Neural progenitor cell (in vitro differentiated cells): ENCODE measurements around the gene PRDM16. TPM values are rescaled to one million over a fixed set of nuclear protein-coding genes. Genes with fewer than 3 reads are reported as not detected.

Experiments
- DNase-seq: peaks from one replicate; pipeline ENCODE4 v3.0.0-alpha.2; 2016; ENCODE audit warnings: low spot score
- H2AFZ ChIP-seq: fragments of 200-600 bp; sonication (generic); replicated peaks from 2 replicates; pipeline ENCODE4 v1.6.1; 2016; ENCODE audit warnings: antibody characterized with exemption
- H3F3A ChIP-seq: fragments of 200-600 bp; sonication (generic); 2 replicates; pipeline ENCODE4 v1.6.1; 2016; ENCODE audit warnings: antibody characterized with exemption, low read depth
- H3K27ac ChIP-seq: fragments of 200-600 bp; sonication (generic); 2 replicates; pipeline ENCODE4 v1.5.1; 2016; ENCODE audit warnings: mild to moderate bottlenecking
- H3K27me3 ChIP-seq: fragments of 200-600 bp; sonication (generic); 2 replicates; pipeline ENCODE4 v1.6.1; 2016; ENCODE audit warnings: mild to moderate bottlenecking, moderate library complexity
- H3K36me3 ChIP-seq: fragments of 200-600 bp; sonication (generic); 2 replicates; pipeline ENCODE4 v1.5.1; 2016
- H3K4me1 ChIP-seq: fragments of 200-600 bp; sonication (generic); 2 replicates; pipeline ENCODE4 v1.6.1; 2016; ENCODE audit warnings: mixed run types
- H3K4me2 ChIP-seq: fragments of 200-600 bp; sonication (generic); 2 replicates; pipeline ENCODE4 v1.6.1; 2016
- H3K4me3 ChIP-seq: fragments of 200-600 bp; sonication (generic); 2 replicates; pipeline ENCODE4 v1.5.1; 2016
- H3K79me2 ChIP-seq: fragments of 200-600 bp; sonication (generic); 2 replicates; pipeline ENCODE4 v1.6.1; 2016; ENCODE audit warnings: low read depth
- H3K9ac ChIP-seq: fragments of 200-600 bp; sonication (generic); 2 replicates; pipeline ENCODE4 v1.6.1; 2016
- H3K9me3 ChIP-seq: fragments of 200-600 bp; sonication (generic); 2 replicates; pipeline ENCODE4 v1.5.1; 2016; ENCODE audit warnings: low read depth
- H4K20me1 ChIP-seq: fragments of 200-600 bp; sonication (generic); 2 replicates; pipeline ENCODE4 v1.6.1; 2016; ENCODE audit warnings: low read depth
- H3K27ac Mint-ChIP-seq: 3 replicates; pipeline ENCODE4 v1.8.0; 2021; ENCODE audit warnings: mixed read lengths
- H3K27me3 Mint-ChIP-seq: 2 replicates; pipeline ENCODE4 v1.8.0; 2022; ENCODE audit warnings: low read depth, mild to moderate bottlenecking, inconsistent platforms, moderate library complexity, mixed read lengths; ENCODE audit not compliant: insufficient read depth
- H3K36me3 Mint-ChIP-seq: 3 replicates; pipeline ENCODE4 v1.8.0; 2021; ENCODE audit warnings: mixed read lengths
- H3K4me1 Mint-ChIP-seq: 3 replicates; pipeline ENCODE4 v1.8.0; 2021; ENCODE audit warnings: mixed read lengths
- H3K4me3 Mint-ChIP-seq: 3 replicates; pipeline ENCODE4 v1.8.0; 2021; ENCODE audit warnings: mild to moderate bottlenecking, moderate library complexity, mixed read lengths
- H3K9me3 Mint-ChIP-seq: 3 replicates; pipeline ENCODE4 v1.8.0; 2020; ENCODE audit warnings: mixed read lengths
- CTCF ChIP-seq: fragments of 200-600 bp; sonication (generic); IDR thresholded peaks from 2 replicates; pipeline ENCODE4 v1.5.1; 2017; ENCODE audit warnings: antibody characterized with exemption, mild to moderate bottlenecking
- EZH2 ChIP-seq: fragments of 200-600 bp; sonication (generic); IDR thresholded peaks from 2 replicates; pipeline ENCODE4 v1.6.1; 2017; ENCODE audit warnings: antibody characterized with exemption, mild to moderate bottlenecking, moderate library complexity
- EZH2phosphoT487 ChIP-seq: fragments of 200-600 bp; sonication (generic); IDR thresholded peaks from 2 replicates; pipeline ENCODE4 v1.6.1; 2017; ENCODE audit warnings: antibody characterized with exemption
- total RNA-seq: library from RNA; depleted of rRNA; stranded (reverse); fragments of >200 nt; gene quantifications from 2 replicates; pipeline ENCODE4 v1.2.3, GENCODE V29; 2015; ENCODE audit warnings: low replicate concordance

The PRDM16 gene
- total RNA-seq, 1 donor from 2014 or later, result 1.9 TPM

- no peaks in the 10 kb centered on the region for H3K36me3 ChIP-seq
- H3K79me2 ChIP-seq, result no peaks in the 10 kb centered on the region
- no peaks in the 10 kb centered on the region for H3F3A ChIP-seq
- H3K9me3 Mint-ChIP-seq, result no peaks in the 10 kb centered on the region
- peaks cover 42% of the 10 kb centered on the region for H3K4me1 ChIP-seq
- H3K27ac Mint-ChIP-seq, result no peak overlapping the region
- peaks cover 5% of the 10 kb centered on the region for H3K27me3 Mint-ChIP-seq
- peak overlapping the region; percentile 65 for H3K4me2 ChIP-seq
- no peak overlapping the region for H2AFZ ChIP-seq
- peaks cover 66% of the 10 kb centered on the region for H3K4me1 Mint-ChIP-seq
- no peaks in the 10 kb centered on the region for H3K27me3 ChIP-seq
- no peaks in the 10 kb centered on the region for H3K9me3 ChIP-seq
- no peaks in the 10 kb centered on the region for H4K20me1 ChIP-seq
- H3K27ac ChIP-seq, result peak overlapping the region; percentile 10
- H3K36me3 Mint-ChIP-seq, result no peaks in the 10 kb centered on the region
- TF ChIP-seq EZH2 (no peak), CTCF (no peak), EZH2phosphoT487 (no peak)
- peak; percentile 50 for DNase-seq
- H3K9ac ChIP-seq, result no peak overlapping the region
- H3K4me3 ChIP-seq, result no peak overlapping the region
- H3K4me3 Mint-ChIP-seq, result no peak overlapping the region
Observed at GRCh38 chr1:3135744-3136455, 66.9 kb downstream of the PRDM16 start.

GRCh38 chr1:3136532-3136931 lies 67.5 kb downstream of the PRDM16 start:
- no peaks in the 10 kb centered on the region for H3K9me3 Mint-ChIP-seq
- no peak for TF ChIP-seq EZH2phosphoT487
- TF ChIP-seq CTCF, result no peak
- no peak for TF ChIP-seq EZH2
- DNase-seq, result no peak
- Histone ChIP-seq H3K4me3 (no peak overlapping the region), H3K9ac (no peak overlapping the region), H3K4me2 (peak overlapping the region; percentile 65), H4K20me1 (no peaks in the 10 kb centered on the region), H2AFZ (no peak overlapping the region), H3K9me3 (no peaks in the 10 kb centered on the region), H3K4me1 (peaks cover 42% of the 10 kb centered on the region), H3F3A (no peaks in the 10 kb centered on the region), H3K27ac (no peak overlapping the region), H3K79me2 (no peaks in the 10 kb centered on the region), H3K27me3 (no peaks in the 10 kb centered on the region), H3K36me3 (no peaks in the 10 kb centered on the region)
- H3K36me3 Mint-ChIP-seq, result no peaks in the 10 kb centered on the region
- H3K27ac Mint-ChIP-seq, result no peak overlapping the region
- H3K4me1 Mint-ChIP-seq, result peaks cover 68% of the 10 kb centered on the region
- peak overlapping the region; percentile 72 for H3K4me3 Mint-ChIP-seq
- H3K27me3 Mint-ChIP-seq, result peaks cover 5% of the 10 kb centered on the region

GRCh38 chr1:3137111-3138100 lies 68.4 kb downstream of the PRDM16 start:
- TF ChIP-seq EZH2 (no peak), EZH2phosphoT487 (no peak), CTCF (no peak)
- H3K27me3 Mint-ChIP-seq, result peaks cover 8% of the 10 kb centered on the region
- no peaks in the 10 kb centered on the region for H3K36me3 Mint-ChIP-seq
- peak overlapping the region; percentile 72 for H3K4me3 Mint-ChIP-seq
- no peak overlapping the region for H3K27ac Mint-ChIP-seq
- DNase-seq, result no peak
- H3K4me1 Mint-ChIP-seq, result peaks cover 69% of the 10 kb centered on the region
- H3F3A ChIP-seq, result no peaks in the 10 kb centered on the region
- H3K36me3 ChIP-seq, result no peaks in the 10 kb centered on the region
- H2AFZ ChIP-seq, result no peak overlapping the region
- H3K27ac ChIP-seq, result no peak overlapping the region
- H3K9ac ChIP-seq, result no peak overlapping the region
- H3K9me3 ChIP-seq, result no peaks in the 10 kb centered on the region
- H3K4me2 ChIP-seq, result no peak overlapping the region
- H3K9me3 Mint-ChIP-seq, result no peaks in the 10 kb centered on the region
- no peaks in the 10 kb centered on the region for H4K20me1 ChIP-seq
- peaks cover 42% of the 10 kb centered on the region for H3K4me1 ChIP-seq
- H3K79me2 ChIP-seq, result no peaks in the 10 kb centered on the region
- no peak overlapping the region for H3K4me3 ChIP-seq
- no peaks in the 10 kb centered on the region for H3K27me3 ChIP-seq
